GM12875 (cell line): Measurements from ENCODE around the gene ASH1L.

ENCODE experiments used
- H3K4me3 ChIP-seq: one replicate; pipeline ENCODE4 v1.5.1; 2011; ENCODE audit warnings: low read depth, low read length, control low read depth
- TF ChIP-seq, protein P1 (sequence below): IDR thresholded peaks from 2 replicates; pipeline ENCODE4 v1.5.1; 2011; ENCODE audit warnings: low read depth, mild to moderate bottlenecking, control low read depth, inconsistent platforms, low read length, moderate library complexity, borderline replicate concordance; ENCODE audit not compliant: insufficient read depth

Gene ASH1L

DNA sequence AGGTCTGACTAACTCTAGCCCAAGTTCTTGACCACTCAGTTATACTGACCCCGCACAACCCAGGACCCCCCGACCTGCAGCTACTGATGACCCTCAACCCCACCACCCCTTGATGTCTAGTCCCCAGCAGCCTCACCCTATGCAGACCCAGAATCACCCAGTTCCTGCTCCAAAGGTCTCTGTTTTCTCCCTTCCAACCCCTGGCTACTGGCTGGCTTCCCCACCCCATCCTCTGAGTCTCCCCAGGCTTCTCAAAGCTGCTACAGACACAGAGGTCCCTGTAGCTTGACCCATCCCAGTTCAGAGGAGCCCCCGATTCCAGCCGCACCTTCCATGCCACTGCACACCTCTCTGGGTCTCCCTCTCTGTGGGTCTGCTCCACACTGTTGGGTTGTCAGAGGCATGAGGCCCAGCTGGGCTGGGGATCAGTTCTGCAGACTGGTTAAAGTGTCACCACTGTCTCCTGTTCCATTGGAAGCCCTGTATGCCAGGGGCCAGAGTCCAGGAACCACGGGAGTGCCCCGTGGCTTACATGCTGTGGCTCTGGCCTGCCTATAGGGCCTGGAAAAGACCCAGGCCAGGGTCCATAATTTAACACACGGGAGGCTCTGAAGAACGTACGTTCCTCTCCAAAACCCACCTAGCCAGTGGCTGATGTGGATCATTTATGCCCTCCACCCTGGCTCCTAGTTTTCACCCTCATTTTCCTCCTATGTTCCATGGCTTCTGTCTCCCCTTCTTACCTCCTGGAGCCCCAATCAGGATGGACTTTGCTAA, 261.9 kb downstream of the ASH1L start:
- no peak overlapping the region for H3K4me3 ChIP-seq
- TF ChIP-seq, protein P1, sequence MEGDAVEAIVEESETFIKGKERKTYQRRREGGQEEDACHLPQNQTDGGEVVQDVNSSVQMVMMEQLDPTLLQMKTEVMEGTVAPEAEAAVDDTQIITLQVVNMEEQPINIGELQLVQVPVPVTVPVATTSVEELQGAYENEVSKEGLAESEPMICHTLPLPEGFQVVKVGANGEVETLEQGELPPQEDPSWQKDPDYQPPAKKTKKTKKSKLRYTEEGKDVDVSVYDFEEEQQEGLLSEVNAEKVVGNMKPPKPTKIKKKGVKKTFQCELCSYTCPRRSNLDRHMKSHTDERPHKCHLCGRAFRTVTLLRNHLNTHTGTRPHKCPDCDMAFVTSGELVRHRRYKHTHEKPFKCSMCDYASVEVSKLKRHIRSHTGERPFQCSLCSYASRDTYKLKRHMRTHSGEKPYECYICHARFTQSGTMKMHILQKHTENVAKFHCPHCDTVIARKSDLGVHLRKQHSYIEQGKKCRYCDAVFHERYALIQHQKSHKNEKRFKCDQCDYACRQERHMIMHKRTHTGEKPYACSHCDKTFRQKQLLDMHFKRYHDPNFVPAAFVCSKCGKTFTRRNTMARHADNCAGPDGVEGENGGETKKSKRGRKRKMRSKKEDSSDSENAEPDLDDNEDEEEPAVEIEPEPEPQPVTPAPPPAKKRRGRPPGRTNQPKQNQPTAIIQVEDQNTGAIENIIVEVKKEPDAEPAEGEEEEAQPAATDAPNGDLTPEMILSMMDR = no peak

GRCh38 chr1:155300024-155300423, 262.6 kb downstream of the ASH1L start:
- H3K4me3 ChIP-seq = no peak overlapping the region
- TF ChIP-seq, protein P1 = no peak

- TF ChIP-seq, protein P1 = no peak
- H3K4me3 ChIP-seq = no peak overlapping the region
These were observed 265.2 kb downstream of the ASH1L start for GRCh38 chr1:155297384-155297783.

DNA sequence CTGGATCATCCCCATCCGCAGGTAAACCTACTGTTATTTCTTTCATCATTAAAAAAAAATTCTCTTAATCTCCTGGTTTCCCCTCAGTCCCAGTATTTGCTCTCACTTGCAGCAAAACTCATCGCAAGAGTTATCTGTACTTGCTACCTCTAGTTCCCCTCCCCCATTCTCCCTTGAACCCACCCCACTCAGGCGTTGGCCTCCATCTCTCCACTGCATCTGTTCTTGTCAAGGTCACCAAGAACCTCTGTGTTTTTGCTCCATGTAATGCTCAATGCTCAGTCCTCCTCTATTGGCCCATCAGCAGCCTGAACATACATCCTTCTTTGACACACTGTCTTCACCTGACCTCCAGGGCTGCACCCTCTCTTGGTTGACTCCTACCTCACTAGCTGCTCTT, 265.9 kb downstream of the ASH1L start:
- no peak overlapping the region for H3K4me3 ChIP-seq
- TF ChIP-seq, protein P1 = no peak

DNA sequence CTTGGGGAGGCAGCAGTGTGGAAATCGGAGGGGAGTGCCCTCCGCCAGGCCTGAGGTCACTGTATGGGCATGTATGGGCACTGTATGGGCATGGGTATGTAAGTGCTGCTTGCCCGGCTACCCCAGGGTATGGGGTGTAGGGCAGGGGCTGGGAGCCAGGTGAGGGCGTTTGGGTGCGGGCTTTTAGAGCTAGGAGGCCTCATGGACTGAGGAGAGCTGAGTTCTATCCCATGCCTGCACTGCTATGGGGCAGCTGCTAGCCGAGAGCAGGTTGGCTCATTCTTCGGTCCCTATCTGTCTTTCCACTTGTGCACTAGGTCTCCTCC, 266.7 kb downstream of the ASH1L start:
- TF ChIP-seq, protein P1 = no peak
- no peak overlapping the region for H3K4me3 ChIP-seq

- H3K4me3 ChIP-seq = no peak overlapping the region
- TF ChIP-seq, protein P1 = no peak
These were observed 267.2 kb downstream of the ASH1L start for GRCh38 chr1:155295183-155295941.
